Activated CD8-positive, alpha-beta T cell treated with anti-CD3 and anti-CD28 coated beads for 36 hours (primary cell): ENCODE measurements around the gene GNB2. TPM values are rescaled to one million over a fixed set of nuclear protein-coding genes. Genes with fewer than 3 reads are reported as not detected.

Experiments used
- ATAC-seq: fragments of 200-7000 bp; cut with Tn5 transposase; one replicate; pipeline ENCODE4 v1.10.0; 2021; ENCODE audit warnings: mild to moderate bottlenecking, moderate library complexity
- CTCF ChIA-PET: fragments of 350-600 bp; sonication (Branson Sonifier 250); formaldehyde crosslinking; loops from one replicate; lab custom pipeline; 2021; ENCODE audit warnings: antibody characterized with exemption; lab: Charles Lee
- POLR2A ChIA-PET: fragments of 350-600 bp; sonication (Branson Sonifier 250); formaldehyde crosslinking; loops from one replicate; lab custom pipeline; 2021; ENCODE audit warnings: antibody characterized with exemption; lab: Charles Lee
- DNase-seq: peaks from one replicate; pipeline ENCODE4 v3.0.0-alpha.2; 2020
- H3K27ac Mint-ChIP-seq: one replicate; pipeline ENCODE4 v1.8.0; 2021; ENCODE audit warnings: mild to moderate bottlenecking, mixed read lengths
- H3K27me3 Mint-ChIP-seq: one replicate; pipeline ENCODE4 v1.8.0; 2021; ENCODE audit warnings: mixed read lengths
- H3K36me3 Mint-ChIP-seq: one replicate; pipeline ENCODE4 v1.8.0; 2021; ENCODE audit warnings: low read depth, mixed read lengths
- H3K4me1 Mint-ChIP-seq: one replicate; pipeline ENCODE4 v1.8.0; 2021; ENCODE audit warnings: low read depth, mixed read lengths
- H3K4me3 Mint-ChIP-seq: one replicate; pipeline ENCODE4 v1.8.0; 2021; ENCODE audit warnings: mild to moderate bottlenecking, moderate library complexity, mixed read lengths
- H3K9me3 Mint-ChIP-seq: one replicate; pipeline ENCODE4 v1.8.0; 2021; ENCODE audit warnings: mixed read lengths
- intact Hi-C: fragments of 100-400 bp; cut with micrococcal nuclease; formaldehyde crosslinking; loops from one replicate; pipeline ENCODE4 v1.10.0; 2022
- total RNA-seq, 2 experiments: library from RNA; stranded (reverse); gene quantifications; one replicate each; pipeline ENCODE4 v1.2.3, GENCODE V29; 2021
- TF ChIP-seq, protein P1 (sequence below): fragments of 200-600 bp; IDR thresholded peaks from one replicate; pipeline ENCODE4 v1.8.0; 2022; ENCODE audit warnings: antibody characterized with exemption, mild to moderate bottlenecking

GNB2 gene
- total RNA-seq, 2 experiments from 2014 or later, result 192 TPM

DNA sequence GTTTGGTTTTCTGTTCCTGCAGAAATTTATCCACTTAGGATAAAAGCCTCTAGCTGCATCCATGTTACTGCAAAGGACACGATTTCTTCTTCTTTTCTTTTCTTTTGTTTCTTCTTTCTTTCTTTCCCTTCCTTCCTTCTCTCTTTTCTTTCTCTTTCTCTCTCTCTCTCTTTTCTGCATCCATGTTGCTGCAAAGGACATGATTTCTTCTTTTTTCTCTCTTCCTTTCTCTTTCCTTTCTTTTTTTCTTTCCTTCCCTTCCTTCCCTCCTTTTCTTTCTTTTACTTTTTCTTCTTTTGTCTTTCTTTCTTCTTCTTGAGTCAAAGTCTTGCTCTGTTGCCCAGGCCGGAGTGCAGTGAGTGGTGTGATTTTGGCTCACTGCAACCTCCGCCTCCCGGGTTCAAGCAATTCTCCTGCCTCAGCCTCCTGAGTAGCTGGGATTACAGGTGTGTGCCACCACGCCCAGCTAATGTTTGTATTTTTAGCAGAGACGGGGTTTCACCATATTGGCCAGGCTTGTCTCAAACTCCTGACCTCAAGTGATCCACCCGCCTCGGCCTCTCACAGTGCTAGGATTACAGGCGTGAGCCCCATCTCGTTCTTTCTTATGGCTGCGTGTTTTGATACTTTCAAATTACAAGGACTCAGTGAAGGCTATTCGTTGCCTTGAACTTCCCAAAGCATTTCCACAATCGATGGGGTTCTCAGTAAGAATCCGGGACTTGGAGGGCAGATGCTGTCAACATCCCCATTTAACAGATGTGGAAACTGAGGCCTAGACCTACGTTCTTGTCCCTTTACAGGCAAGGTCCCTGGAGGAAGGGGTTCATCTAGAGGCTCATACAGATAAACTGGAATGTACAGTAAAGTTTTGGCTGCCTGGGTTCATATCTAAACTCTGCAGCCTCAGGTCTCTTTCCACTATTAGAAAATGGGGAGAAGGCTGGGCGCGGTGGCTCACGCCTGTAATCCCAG is 1.9 kb upstream of the GNB2 start:
- Mint-ChIP-seq H3K27ac (no peak overlapping the region), H3K9me3 (no peaks in the 10 kb centered on the region), H3K4me3 (no peak overlapping the region), H3K27me3 (no peaks in the 10 kb centered on the region), H3K36me3 (peaks cover 6% of the 10 kb centered on the region), H3K4me1 (peaks cover 3% of the 10 kb centered on the region)
- ChIA-PET POLR2A (interaction anchor here (1.3 kb wide), 1 partner anchor 19 kb away, joined by 7 read pairs; no protein-coding TSS in a partner anchor), CTCF (interaction anchor here (1.5 kb wide), 1 partner anchor 37 kb away, joined by 6 read pairs; no protein-coding TSS in a partner anchor)
- ATAC-seq (no peak), DNase-seq (no peak)
- intact Hi-C loops, result loop anchor here (10.0 kb wide), 1 partner anchor 67 kb away; the partner anchor contains the start of gene PCOLCE
- TF ChIP-seq, protein P1, sequence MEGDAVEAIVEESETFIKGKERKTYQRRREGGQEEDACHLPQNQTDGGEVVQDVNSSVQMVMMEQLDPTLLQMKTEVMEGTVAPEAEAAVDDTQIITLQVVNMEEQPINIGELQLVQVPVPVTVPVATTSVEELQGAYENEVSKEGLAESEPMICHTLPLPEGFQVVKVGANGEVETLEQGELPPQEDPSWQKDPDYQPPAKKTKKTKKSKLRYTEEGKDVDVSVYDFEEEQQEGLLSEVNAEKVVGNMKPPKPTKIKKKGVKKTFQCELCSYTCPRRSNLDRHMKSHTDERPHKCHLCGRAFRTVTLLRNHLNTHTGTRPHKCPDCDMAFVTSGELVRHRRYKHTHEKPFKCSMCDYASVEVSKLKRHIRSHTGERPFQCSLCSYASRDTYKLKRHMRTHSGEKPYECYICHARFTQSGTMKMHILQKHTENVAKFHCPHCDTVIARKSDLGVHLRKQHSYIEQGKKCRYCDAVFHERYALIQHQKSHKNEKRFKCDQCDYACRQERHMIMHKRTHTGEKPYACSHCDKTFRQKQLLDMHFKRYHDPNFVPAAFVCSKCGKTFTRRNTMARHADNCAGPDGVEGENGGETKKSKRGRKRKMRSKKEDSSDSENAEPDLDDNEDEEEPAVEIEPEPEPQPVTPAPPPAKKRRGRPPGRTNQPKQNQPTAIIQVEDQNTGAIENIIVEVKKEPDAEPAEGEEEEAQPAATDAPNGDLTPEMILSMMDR, result no peak

DNA sequence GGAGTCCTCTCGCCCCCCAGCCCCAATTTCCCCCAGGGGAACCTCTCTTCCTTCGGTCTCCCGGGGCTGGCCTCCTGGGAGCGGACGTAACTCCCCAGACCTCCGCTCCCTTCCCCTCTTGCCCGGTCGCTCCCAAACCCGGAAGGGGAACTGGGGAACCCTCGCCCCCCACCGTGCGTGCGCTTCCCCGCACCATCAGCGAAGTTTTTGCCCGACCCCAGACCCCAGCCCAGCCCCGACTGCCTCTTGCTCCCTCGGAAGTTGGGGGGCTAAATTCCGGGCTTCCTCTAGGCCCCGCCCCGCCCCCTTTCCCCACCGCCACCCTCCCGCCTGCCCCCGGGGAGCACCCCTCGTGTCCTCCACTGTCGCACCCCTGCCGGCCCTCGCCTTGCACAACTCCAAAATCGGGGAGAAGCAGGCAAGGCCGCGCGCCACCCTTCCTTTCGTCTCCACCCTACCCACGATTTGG is 436 bp downstream of the GNB2 start:
- peak; percentile 49 for DNase-seq
- Mint-ChIP-seq H3K36me3 (peaks cover 19% of the 10 kb centered on the region), H3K27ac (peak overlapping the region; percentile 90), H3K4me1 (peaks cover 12% of the 10 kb centered on the region), H3K4me3 (peak overlapping the region; percentile 94), H3K27me3 (no peaks in the 10 kb centered on the region), H3K9me3 (no peaks in the 10 kb centered on the region)
- no peak for ATAC-seq
- ChIA-PET POLR2A (interaction anchor here (0.9 to 7.7 kb wide), 3 partner anchors 9 to 69 kb away, joined by 3 to 94 read pairs (median 3); partner anchors contain the start of gene GIGYF1), CTCF (interaction anchor here (0.6 to 10.9 kb wide), 4 partner anchors 17 to 229 kb away, joined by 3 to 105 read pairs (median 4); partner anchors contain the start of genes POP7 and SLC12A9)
- TF ChIP-seq, protein P1, result no peak
- intact Hi-C loops, result loop anchor here (10.0 kb wide), 1 partner anchor 69 kb away; the partner anchor contains the start of gene PCOLCE

DNA sequence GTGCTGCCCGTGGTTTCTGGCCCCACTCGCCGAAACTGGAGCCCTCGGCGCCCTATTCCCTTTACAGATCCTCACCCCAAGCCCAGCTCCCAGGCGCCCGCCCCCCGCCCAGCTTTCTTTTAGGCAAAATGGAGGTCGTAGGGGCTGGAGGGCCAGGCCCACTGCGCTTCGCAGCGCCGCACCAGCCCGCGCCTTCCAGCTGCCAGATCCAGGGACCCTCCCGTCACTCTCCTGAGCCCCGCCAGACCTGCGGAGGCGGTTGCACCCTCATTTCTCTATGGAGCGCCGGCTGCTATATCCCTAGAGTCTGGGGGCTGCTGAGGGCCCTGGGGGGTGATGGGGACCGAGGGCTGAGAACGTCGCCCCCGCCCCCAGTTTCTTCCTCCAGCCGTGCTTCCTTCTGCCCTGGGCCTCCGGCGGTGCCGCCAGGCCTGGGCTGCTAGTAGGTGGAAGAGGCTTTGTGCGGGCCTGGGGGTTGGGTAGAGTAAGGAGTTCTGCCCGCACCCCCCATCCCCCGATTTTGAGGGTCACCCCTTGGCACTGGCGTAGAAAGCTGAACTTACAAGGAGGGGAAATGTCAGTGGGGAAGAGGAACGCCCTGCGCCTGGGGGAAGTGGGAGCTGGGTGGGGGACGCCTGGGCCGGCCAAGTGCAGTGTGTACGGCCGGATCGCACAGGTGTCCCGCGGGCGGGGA is 1.0 kb downstream of the GNB2 start:
- no peaks in the 10 kb centered on the region for H3K9me3 Mint-ChIP-seq
- H3K36me3 Mint-ChIP-seq, result peaks cover 22% of the 10 kb centered on the region
- ATAC-seq (no peak), DNase-seq (peak; percentile 47)
- intact Hi-C loops, result loop anchor here (10.0 kb wide), 1 partner anchor 70 kb away; the partner anchor contains the start of gene PCOLCE
- no peaks in the 10 kb centered on the region for H3K27me3 Mint-ChIP-seq
- peak overlapping the region; percentile 94 for H3K4me3 Mint-ChIP-seq
- H3K4me1 Mint-ChIP-seq, result peaks cover 16% of the 10 kb centered on the region
- H3K27ac Mint-ChIP-seq, result peak overlapping the region; percentile 90
- ChIA-PET POLR2A (interaction anchor here (0.6 to 7.7 kb wide), 7 partner anchors 9 to 135 kb away, joined by 3 to 94 read pairs (median 3); partner anchors contain the start of genes AGFG2 and GIGYF1), CTCF (interaction anchor here (0.6 to 10.9 kb wide), 5 partner anchors 16 to 229 kb away, joined by 3 to 105 read pairs (median 4); partner anchors contain the start of genes POP7 and SLC12A9)
- TF ChIP-seq, protein P1, result no peak

DNA sequence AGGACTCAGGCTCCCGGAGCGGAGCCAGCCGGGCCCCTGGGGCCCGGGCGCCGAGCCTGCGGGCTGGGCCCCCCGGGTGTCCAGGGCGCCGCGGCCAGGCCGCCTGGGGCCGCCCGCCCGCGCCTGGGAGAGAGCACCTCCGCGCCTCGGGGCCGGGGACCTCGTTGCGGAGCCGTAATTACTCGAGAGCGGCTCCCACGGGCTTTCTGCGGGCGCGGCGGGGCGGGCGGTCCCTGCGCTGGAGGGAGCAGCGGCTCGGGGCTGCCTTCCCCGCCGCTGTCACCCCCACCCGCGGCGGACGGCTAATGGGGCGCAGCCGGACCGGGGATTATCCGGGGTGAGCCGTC is 1.5 kb downstream of the GNB2 start:
- CTCF ChIA-PET, result interaction anchor here (1.1 to 10.9 kb wide), 3 partner anchors 16 to 90 kb away, joined by 4 to 105 read pairs (median 4); partner anchors contain the start of gene POP7
- no peaks in the 10 kb centered on the region for H3K27me3 Mint-ChIP-seq
- H3K4me1 Mint-ChIP-seq, result peaks cover 17% of the 10 kb centered on the region
- H3K4me3 Mint-ChIP-seq, result peak overlapping the region; percentile 94
- POLR2A ChIA-PET, result interaction anchor here (0.6 to 7.7 kb wide), 7 partner anchors 8 to 136 kb away, joined by 3 to 94 read pairs (median 3); partner anchors contain the start of genes AGFG2 and GIGYF1
- intact Hi-C loops, result loop anchor here (10.0 kb wide), 1 partner anchor 70 kb away; the partner anchor contains the start of gene PCOLCE
- peak overlapping the region; percentile 90 for H3K27ac Mint-ChIP-seq
- no peak for ATAC-seq
- TF ChIP-seq, protein P1, result no peak
- H3K9me3 Mint-ChIP-seq, result no peaks in the 10 kb centered on the region
- peak; percentile 46 for DNase-seq
- peaks cover 25% of the 10 kb centered on the region for H3K36me3 Mint-ChIP-seq
